ENCODE data around the gene NYNRIN.
"Not testable (repeated sequence)": the region's sequence is repeated elsewhere in the genome, so short reads cannot be mapped to it uniquely, and the experiment has no call there.

DNA sequence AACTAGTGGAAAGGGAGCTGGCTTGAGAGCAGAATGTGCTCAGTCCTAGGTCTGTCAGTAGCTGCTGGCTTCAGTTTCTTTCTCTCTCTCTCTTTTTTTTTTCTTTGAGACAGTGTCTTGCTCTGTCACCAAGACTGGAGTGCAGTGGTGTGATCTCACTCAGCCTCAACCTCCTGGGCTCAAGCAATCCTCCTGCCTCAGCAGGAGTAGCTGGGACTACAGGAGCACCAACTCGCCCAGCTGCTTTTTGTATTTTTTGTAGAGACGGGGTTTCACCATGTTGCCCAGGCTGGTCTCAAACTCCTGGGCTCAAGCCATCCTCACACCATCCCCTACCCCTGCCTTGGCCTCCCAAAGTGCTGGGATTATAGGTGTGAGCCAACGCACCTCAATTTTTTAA lies 27.2 kb upstream of the NYNRIN start:
- TF ChIP-seq, protein P1, sequence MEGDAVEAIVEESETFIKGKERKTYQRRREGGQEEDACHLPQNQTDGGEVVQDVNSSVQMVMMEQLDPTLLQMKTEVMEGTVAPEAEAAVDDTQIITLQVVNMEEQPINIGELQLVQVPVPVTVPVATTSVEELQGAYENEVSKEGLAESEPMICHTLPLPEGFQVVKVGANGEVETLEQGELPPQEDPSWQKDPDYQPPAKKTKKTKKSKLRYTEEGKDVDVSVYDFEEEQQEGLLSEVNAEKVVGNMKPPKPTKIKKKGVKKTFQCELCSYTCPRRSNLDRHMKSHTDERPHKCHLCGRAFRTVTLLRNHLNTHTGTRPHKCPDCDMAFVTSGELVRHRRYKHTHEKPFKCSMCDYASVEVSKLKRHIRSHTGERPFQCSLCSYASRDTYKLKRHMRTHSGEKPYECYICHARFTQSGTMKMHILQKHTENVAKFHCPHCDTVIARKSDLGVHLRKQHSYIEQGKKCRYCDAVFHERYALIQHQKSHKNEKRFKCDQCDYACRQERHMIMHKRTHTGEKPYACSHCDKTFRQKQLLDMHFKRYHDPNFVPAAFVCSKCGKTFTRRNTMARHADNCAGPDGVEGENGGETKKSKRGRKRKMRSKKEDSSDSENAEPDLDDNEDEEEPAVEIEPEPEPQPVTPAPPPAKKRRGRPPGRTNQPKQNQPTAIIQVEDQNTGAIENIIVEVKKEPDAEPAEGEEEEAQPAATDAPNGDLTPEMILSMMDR (IDR thresholded peaks at IDR 0.05): not testable (repeated sequence)
- TF ChIP-seq POLR2A (IDR thresholded peaks at IDR 0.05): not testable (repeated sequence)

Measured in Peyer's patch (tissue), 4 donors.